MM.1S (cell line): ENCODE data around the gene GCK.

Source experiments
- DNase-seq: peaks from one replicate; pipeline ENCODE4 v3.0.0-alpha.2; 2015
- H2AFZ ChIP-seq: fragments of 300-600 bp; sonication (generic); 2 replicates; pipeline ENCODE4 v1.6.0; 2016; ENCODE audit warnings: antibody characterized with exemption, low read length
- H3F3A ChIP-seq: fragments of 300-600 bp; sonication (generic); 2 replicates; pipeline ENCODE4 v1.6.1; 2016; ENCODE audit warnings: mild to moderate bottlenecking, antibody characterized with exemption, low read length, moderate library complexity, mixed read lengths; ENCODE audit not compliant: insufficient read depth
- H3K27ac ChIP-seq: fragments of 300-600 bp; sonication (generic); 2 replicates; pipeline ENCODE4 v1.5.1; 2016; ENCODE audit warnings: mild to moderate bottlenecking, low read length
- H3K27me3 ChIP-seq: fragments of 300-600 bp; sonication (generic); replicated peaks from 2 replicates; pipeline ENCODE4 v1.6.0; 2016; ENCODE audit warnings: low read length; ENCODE audit not compliant: insufficient read depth
- H3K36me3 ChIP-seq: fragments of 300-600 bp; sonication (generic); replicated peaks from 2 replicates; pipeline ENCODE4 v1.6.1; 2016; ENCODE audit warnings: mild to moderate bottlenecking, low read length, mixed read lengths; ENCODE audit not compliant: insufficient read depth
- H3K4me1 ChIP-seq: fragments of 300-600 bp; sonication (generic); 2 replicates; pipeline ENCODE4 v1.6.1; 2016; ENCODE audit warnings: low read length, mixed read lengths
- H3K4me2 ChIP-seq: fragments of 300-600 bp; sonication (generic); 2 replicates; pipeline ENCODE4 v1.6.0; 2016; ENCODE audit warnings: low read depth, low read length
- H3K4me3 ChIP-seq: fragments of 300-600 bp; sonication (generic); 2 replicates; pipeline ENCODE4 v1.5.1; 2016; ENCODE audit warnings: low read length, mixed read lengths
- H3K79me2 ChIP-seq: fragments of 300-600 bp; sonication (generic); 2 replicates; pipeline ENCODE4 v1.6.1; 2016; ENCODE audit warnings: mixed run types, low read length, mixed read lengths
- H3K9ac ChIP-seq: fragments of 300-600 bp; sonication (generic); 2 replicates; pipeline ENCODE4 v1.6.1; 2016; ENCODE audit warnings: low read length, mixed read lengths
- H3K9me2 ChIP-seq: fragments of 300-600 bp; sonication (generic); replicated peaks from 2 replicates; pipeline ENCODE4 v1.6.1; 2016; ENCODE audit warnings: mild to moderate bottlenecking, low read length, mixed read lengths; ENCODE audit not compliant: insufficient read depth
- H3K9me3 ChIP-seq: fragments of 300-600 bp; sonication (generic); replicated peaks from 2 replicates; pipeline ENCODE4 v1.6.1; 2016; ENCODE audit warnings: mild to moderate bottlenecking, low read length, mixed read lengths; ENCODE audit not compliant: insufficient read depth
- H4K20me1 ChIP-seq: fragments of 300-600 bp; sonication (generic); 2 replicates; pipeline ENCODE4 v1.6.1; 2016; ENCODE audit warnings: mild to moderate bottlenecking, low read length, moderate library complexity, mixed read lengths; ENCODE audit not compliant: insufficient read depth
- CTCF ChIP-seq: fragments of 300-600 bp; sonication (generic); IDR thresholded peaks from 2 replicates; pipeline ENCODE4 v1.5.1; 2016; ENCODE audit warnings: antibody characterized with exemption, low read length, mixed read lengths
- EZH2 ChIP-seq: fragments of 300-600 bp; sonication (generic); optimal IDR thresholded peaks from 2 replicates; pipeline ENCODE3; 2017; ENCODE audit warnings: low read depth, mild to moderate bottlenecking, antibody characterized with exemption, low read length, mixed read lengths
- EZH2phosphoT487 ChIP-seq: fragments of 300-600 bp; sonication (generic); IDR thresholded peaks from 2 replicates; pipeline ENCODE4 v1.6.1; 2018; ENCODE audit warnings: antibody characterized with exemption, low read length

Gene GCK

GRCh38 chr7:44211126-44211675 lies 22.0 kb upstream of the GCK start:
- Histone ChIP-seq H4K20me1 (no peaks in the 10 kb centered on the region), H3K9ac (no peak overlapping the region), H2AFZ (no peak overlapping the region), H3K4me1 (peaks cover 5% of the 10 kb centered on the region; the same call in 1 of the 2 replicates), H3K9me3 (no peaks in the 10 kb centered on the region), H3K27me3 (no peaks in the 10 kb centered on the region), H3K79me2 (no peaks in the 10 kb centered on the region), H3K4me3 (no peak overlapping the region), H3K36me3 (peaks cover 11% of the 10 kb centered on the region; the same call in 1 of the 2 replicates), H3F3A (no peaks in the 10 kb centered on the region), H3K4me2 (no peak overlapping the region), H3K27ac (no peak overlapping the region), H3K9me2 (no peaks in the 10 kb centered on the region)
- DNase-seq, result no peak
- TF ChIP-seq EZH2phosphoT487 (no peak), EZH2 (no peak), CTCF (no peak)

- no peaks in the 10 kb centered on the region for H3F3A ChIP-seq
- H2AFZ ChIP-seq, result no peak overlapping the region
- no peak overlapping the region for H3K27ac ChIP-seq
- H3K36me3 ChIP-seq, result peaks cover 16% of the 10 kb centered on the region; the same call in 1 of the 2 replicates
- DNase-seq, result no peak
- H4K20me1 ChIP-seq, result no peaks in the 10 kb centered on the region
- no peak for TF ChIP-seq CTCF
- peaks cover 5% of the 10 kb centered on the region; the same call in 1 of the 2 replicates for H3K4me1 ChIP-seq
- H3K4me2 ChIP-seq, result no peak overlapping the region
- no peak overlapping the region for H3K9ac ChIP-seq
- H3K4me3 ChIP-seq, result no peak overlapping the region
- H3K79me2 ChIP-seq, result peaks cover 5% of the 10 kb centered on the region
- H3K9me2 ChIP-seq, result no peaks in the 10 kb centered on the region
- H3K9me3 ChIP-seq, result no peaks in the 10 kb centered on the region
- H3K27me3 ChIP-seq, result no peaks in the 10 kb centered on the region
These were observed 20.9 kb upstream of the GCK start for GRCh38 chr7:44210107-44210506.

- Histone ChIP-seq H3K36me3 (peaks cover 16% of the 10 kb centered on the region; the same call in 1 of the 2 replicates), H2AFZ (no peak overlapping the region), H3K27ac (no peak overlapping the region), H4K20me1 (no peaks in the 10 kb centered on the region), H3K4me2 (no peak overlapping the region), H3K4me1 (peaks cover 5% of the 10 kb centered on the region; the same call in 1 of the 2 replicates), H3K79me2 (peaks cover 26% of the 10 kb centered on the region), H3K9ac (no peak overlapping the region), H3K4me3 (no peak overlapping the region), H3K9me2 (no peaks in the 10 kb centered on the region), H3F3A (no peaks in the 10 kb centered on the region), H3K9me3 (no peaks in the 10 kb centered on the region), H3K27me3 (no peaks in the 10 kb centered on the region)
- no peak for DNase-seq
- TF ChIP-seq CTCF (no peak), EZH2 (no peak), EZH2phosphoT487 (no peak)
These were observed 18.8 kb upstream of the GCK start for GRCh38 chr7:44208085-44208484.
